ENCODE results near the gene MAD1L1. TPM values are rescaled to one million over a fixed set of nuclear protein-coding genes. Genes with fewer than 3 reads are reported as not detected.

The MAD1L1 gene
- total RNA-seq, 1 experiment from 2014 or later = 50.8 TPM

- no peaks in the 10 kb centered on the region for H3K36me3 ChIP-seq (ENCODE audit: low read depth)
- ChIA-PET CTCF (no interaction called here), POLR2A (ENCODE audit: unreplicated experiment) (no interaction called here)
- H4K20me1 ChIP-seq (ENCODE audit: insufficient read depth) = peaks cover 9% of the 10 kb centered on the region; the same call in 1 of the 2 replicates
- TF ChIP-seq EZH2 (IDR thresholded peaks at IDR 0.05; ENCODE audit: low read depth) (no peak), CTCF (conservative IDR thresholded peaks at IDR 0.05) (no peak)
- H3K4me2 ChIP-seq = no peak overlapping the region
- no peaks in the 10 kb centered on the region for H3F3A ChIP-seq (ENCODE audit: insufficient read depth, low read depth)
- H3K27ac ChIP-seq = no peak overlapping the region
- no peaks in the 10 kb centered on the region for H3K9me3 ChIP-seq (ENCODE audit: insufficient read depth, low read depth)
- BruUV-seq (replicated peaks) = no TSS peak
- H3K79me2 ChIP-seq (ENCODE audit: low read depth) = no peaks in the 10 kb centered on the region
- H2AFZ ChIP-seq = no peak overlapping the region
- H3K9me2 ChIP-seq (ENCODE audit: insufficient read depth) = no peaks in the 10 kb centered on the region
- H3K4me1 ChIP-seq (replicated peaks; ENCODE audit: insufficient read depth) = no peaks in the 10 kb centered on the region
- intact Hi-C loops (cut with micrococcal nuclease; ENCODE audit: unreplicated experiment) = no loop called here
- DNase-seq = no peak
- H3K27me3 ChIP-seq (ENCODE audit: insufficient read depth, low read depth) = no peaks in the 10 kb centered on the region
- H3K4me3 ChIP-seq = no peak overlapping the region
These were observed 293.0 kb downstream of the MAD1L1 start for GRCh38 chr7:1939434-1940401.

- no peaks in the 10 kb centered on the region for H3K79me2 ChIP-seq (ENCODE audit: low read depth)
- peaks cover 9% of the 10 kb centered on the region; the same call in 1 of the 2 replicates for H4K20me1 ChIP-seq (ENCODE audit: insufficient read depth)
- no peak overlapping the region for H3K27ac ChIP-seq
- H3F3A ChIP-seq (ENCODE audit: insufficient read depth, low read depth) = no peaks in the 10 kb centered on the region
- no peaks in the 10 kb centered on the region for H3K27me3 ChIP-seq (ENCODE audit: insufficient read depth, low read depth)
- no peaks in the 10 kb centered on the region for H3K9me2 ChIP-seq (ENCODE audit: insufficient read depth)
- no peak for DNase-seq
- CTCF ChIA-PET = no interaction called here
- H3K4me3 ChIP-seq = no peak overlapping the region
- POLR2A ChIA-PET (ENCODE audit: unreplicated experiment) = no interaction called here
- H3K4me1 ChIP-seq (replicated peaks; ENCODE audit: insufficient read depth) = no peaks in the 10 kb centered on the region
- no peak overlapping the region for H2AFZ ChIP-seq
- no TSS peak for BruUV-seq (replicated peaks)
- no peaks in the 10 kb centered on the region for H3K9me3 ChIP-seq (ENCODE audit: insufficient read depth, low read depth)
- no peak overlapping the region for H3K4me2 ChIP-seq
- TF ChIP-seq CTCF (conservative IDR thresholded peaks at IDR 0.05) (no peak), EZH2 (IDR thresholded peaks at IDR 0.05; ENCODE audit: low read depth) (no peak)
- intact Hi-C loops (cut with micrococcal nuclease; ENCODE audit: unreplicated experiment) = no loop called here
- no peaks in the 10 kb centered on the region for H3K36me3 ChIP-seq (ENCODE audit: low read depth)
These were observed 293.8 kb downstream of the MAD1L1 start for GRCh38 chr7:1938788-1939433.

GRCh38 chr7:1937252-1937605 is 295.5 kb downstream of the MAD1L1 start:
- POLR2A ChIA-PET (ENCODE audit: unreplicated experiment) = no interaction called here
- TF ChIP-seq EZH2 (IDR thresholded peaks at IDR 0.05; ENCODE audit: low read depth) (no peak), CTCF (conservative IDR thresholded peaks at IDR 0.05) (no peak)
- Histone ChIP-seq H3K9me2 (ENCODE audit: insufficient read depth) (no peaks in the 10 kb centered on the region), H3F3A (ENCODE audit: insufficient read depth, low read depth) (no peaks in the 10 kb centered on the region), H3K27ac (no peak overlapping the region), H3K4me1 (replicated peaks; ENCODE audit: insufficient read depth) (no peaks in the 10 kb centered on the region), H3K36me3 (ENCODE audit: low read depth) (no peaks in the 10 kb centered on the region), H3K79me2 (ENCODE audit: low read depth) (no peaks in the 10 kb centered on the region), H3K4me2 (no peak overlapping the region), H2AFZ (no peak overlapping the region), H3K27me3 (ENCODE audit: insufficient read depth, low read depth) (no peaks in the 10 kb centered on the region), H3K4me3 (no peak overlapping the region), H3K9me3 (ENCODE audit: insufficient read depth, low read depth) (no peaks in the 10 kb centered on the region), H4K20me1 (ENCODE audit: insufficient read depth) (no peaks in the 10 kb centered on the region)
- CTCF ChIA-PET = no interaction called here
- DNase-seq = no peak
- intact Hi-C loops (cut with micrococcal nuclease; ENCODE audit: unreplicated experiment) = no loop called here
- BruUV-seq (replicated peaks) = no TSS peak

All from PC-9 (cell line).